RWPE1 (cell line): Measurements from ENCODE around the gene GPHN.
"Not testable (repeated sequence)": the region's sequence is repeated elsewhere in the genome, so short reads cannot be mapped to it uniquely, and the experiment has no call there.

Experiments used
- CTCF ChIA-PET: fragments of 350-600 bp; sonication (Branson Sonifier 250); formaldehyde crosslinking; extraction: SDS; loops from one replicate; lab custom pipeline; 2021; lab: Yijun Ruan, JAX
- POLR2A ChIA-PET: fragments of 400-600 bp; formaldehyde crosslinking; extraction: SDS; loops from one replicate; lab custom pipeline; 2020; ENCODE audit warnings: antibody characterized with exemption; ENCODE audit not compliant: low non-redundant PET; lab: Yijun Ruan, JAX
- DNase-seq: peaks from one replicate; pipeline ENCODE4 v3.0.0; 2012; ENCODE audit warnings: low spot score
- H3K27ac ChIP-seq: fragments of 450-650 bp; 2 replicates; pipeline ENCODE4 v1.5.1; 2017
- TF ChIP-seq, protein P1 (sequence below): fragments of 450-650 bp; conservative IDR thresholded peaks from 2 replicates; pipeline ENCODE4 v1.5.1; 2017; ENCODE audit warnings: low read depth, mild to moderate bottlenecking

GPHN gene

DNA sequence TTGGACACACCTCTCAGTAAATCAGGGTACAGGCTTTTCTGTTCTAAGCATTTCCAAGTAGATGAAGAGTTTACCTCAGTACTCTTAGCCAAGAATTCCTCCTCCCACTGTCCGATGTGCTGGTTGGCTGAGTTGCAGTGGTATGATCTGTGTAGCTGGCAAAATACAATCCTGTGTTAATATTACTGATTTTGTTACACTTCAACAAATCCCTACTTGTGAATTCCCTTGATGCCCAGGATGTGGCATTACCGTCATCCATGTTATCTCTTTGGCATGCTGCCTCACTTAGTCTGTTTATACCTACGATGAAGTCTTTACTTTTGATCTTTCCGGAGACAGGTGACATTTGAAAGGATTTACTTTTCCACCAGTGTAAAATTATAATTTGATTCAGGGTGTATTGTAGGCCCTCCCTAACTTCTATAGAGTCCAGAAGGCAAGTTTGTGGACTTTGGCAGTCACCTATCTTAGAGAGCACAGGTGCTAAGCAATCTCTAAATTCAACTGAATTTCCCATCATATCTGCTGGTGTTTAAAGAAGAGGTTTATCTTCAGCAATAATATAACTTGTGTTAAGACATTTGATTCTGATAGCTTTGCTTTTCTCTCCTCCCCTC, 11.6 kb upstream of the GPHN start:
- POLR2A ChIA-PET, result no interaction called here
- TF ChIP-seq, protein P1, sequence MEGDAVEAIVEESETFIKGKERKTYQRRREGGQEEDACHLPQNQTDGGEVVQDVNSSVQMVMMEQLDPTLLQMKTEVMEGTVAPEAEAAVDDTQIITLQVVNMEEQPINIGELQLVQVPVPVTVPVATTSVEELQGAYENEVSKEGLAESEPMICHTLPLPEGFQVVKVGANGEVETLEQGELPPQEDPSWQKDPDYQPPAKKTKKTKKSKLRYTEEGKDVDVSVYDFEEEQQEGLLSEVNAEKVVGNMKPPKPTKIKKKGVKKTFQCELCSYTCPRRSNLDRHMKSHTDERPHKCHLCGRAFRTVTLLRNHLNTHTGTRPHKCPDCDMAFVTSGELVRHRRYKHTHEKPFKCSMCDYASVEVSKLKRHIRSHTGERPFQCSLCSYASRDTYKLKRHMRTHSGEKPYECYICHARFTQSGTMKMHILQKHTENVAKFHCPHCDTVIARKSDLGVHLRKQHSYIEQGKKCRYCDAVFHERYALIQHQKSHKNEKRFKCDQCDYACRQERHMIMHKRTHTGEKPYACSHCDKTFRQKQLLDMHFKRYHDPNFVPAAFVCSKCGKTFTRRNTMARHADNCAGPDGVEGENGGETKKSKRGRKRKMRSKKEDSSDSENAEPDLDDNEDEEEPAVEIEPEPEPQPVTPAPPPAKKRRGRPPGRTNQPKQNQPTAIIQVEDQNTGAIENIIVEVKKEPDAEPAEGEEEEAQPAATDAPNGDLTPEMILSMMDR, result no peak

GRCh38 chr14:66496911-66497310, 11.0 kb upstream of the GPHN start:
- TF ChIP-seq, protein P1, result no peak
- CTCF ChIA-PET, result no interaction called here
- H3K27ac ChIP-seq, result no peak overlapping the region
- DNase-seq, result no peak
- POLR2A ChIA-PET, result no interaction called here

More for the DNA sequence above, 11.6 kb upstream of the GPHN start:
- CTCF ChIA-PET, result no interaction called here
- no peak overlapping the region for H3K27ac ChIP-seq
- DNase-seq, result no peak

DNA sequence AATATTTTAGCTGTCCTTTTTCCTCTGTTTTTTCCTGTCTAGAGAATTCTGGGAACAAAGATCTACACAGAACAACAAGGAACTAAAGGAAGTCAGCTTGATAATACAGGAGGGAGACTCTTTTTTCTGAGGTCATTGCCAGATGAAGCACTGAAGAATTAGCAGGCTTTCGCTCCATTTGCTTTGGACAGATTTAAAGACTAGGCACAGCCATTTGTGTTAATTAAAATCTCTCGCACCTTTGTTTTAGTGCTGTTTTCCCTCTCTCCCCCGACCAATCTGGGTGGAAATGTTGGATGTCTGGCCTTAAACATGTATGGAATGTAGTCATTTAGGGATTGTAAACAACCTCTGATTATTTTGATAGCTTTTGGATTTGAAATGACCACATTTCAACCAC, 9.6 kb upstream of the GPHN start:
- TF ChIP-seq, protein P1, result no peak
- ChIA-PET CTCF (interaction anchor here (0.7 kb wide), 1 partner anchor 16 kb away, joined by 3 read pairs; no protein-coding TSS in a partner anchor), POLR2A (no interaction called here)
- H3K27ac ChIP-seq, result no peak overlapping the region
- no peak for DNase-seq

DNA sequence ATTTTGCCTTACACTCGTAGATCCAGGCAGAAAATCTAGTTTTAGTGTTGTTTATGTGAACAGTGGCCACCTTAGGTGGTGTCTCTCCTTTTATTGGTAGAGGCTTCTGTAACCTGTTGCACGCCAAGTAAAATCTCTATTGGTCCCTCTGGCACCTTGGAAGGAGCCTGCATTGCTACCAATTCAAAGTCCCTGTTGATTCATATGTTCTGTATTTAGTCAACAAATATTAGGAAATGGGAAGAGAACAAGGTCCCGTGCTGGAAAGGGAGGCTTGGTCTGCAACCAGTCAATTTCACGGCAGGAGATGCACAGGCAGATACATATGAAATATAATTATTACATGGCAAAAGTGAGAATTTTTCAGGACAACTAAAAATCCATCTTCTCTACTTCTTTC, 6.4 kb upstream of the GPHN start:
- ChIA-PET POLR2A (no interaction called here), CTCF (interaction anchor here (0.7 kb wide), 1 partner anchor 55 kb away, joined by 3 read pairs; no protein-coding TSS in a partner anchor)
- H3K27ac ChIP-seq, result no peak overlapping the region
- TF ChIP-seq, protein P1, result no peak
- no peak for DNase-seq

DNA sequence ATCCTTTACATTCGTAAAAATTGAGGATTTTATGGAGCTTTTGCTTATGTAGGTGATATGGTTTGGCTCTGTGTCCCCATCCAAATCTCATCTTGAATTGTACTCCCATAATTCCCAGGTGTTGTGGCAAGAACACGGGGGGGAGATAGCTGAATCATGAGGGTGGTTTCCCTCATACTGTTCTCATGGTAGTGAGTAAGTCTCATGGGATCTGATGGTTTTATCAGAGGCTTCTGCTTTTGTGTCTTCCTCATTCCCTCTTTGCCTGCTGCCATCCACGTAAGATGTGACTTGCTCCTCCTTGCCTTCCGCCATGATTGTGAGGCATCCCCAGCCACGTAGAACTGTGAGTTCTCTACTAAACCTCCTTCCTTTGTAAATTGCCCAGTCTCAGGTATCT, 5.1 kb upstream of the GPHN start:
- POLR2A ChIA-PET, DNase-seq, H3K27ac ChIP-seq, CTCF ChIA-PET: not testable (repeated sequence)

DNA sequence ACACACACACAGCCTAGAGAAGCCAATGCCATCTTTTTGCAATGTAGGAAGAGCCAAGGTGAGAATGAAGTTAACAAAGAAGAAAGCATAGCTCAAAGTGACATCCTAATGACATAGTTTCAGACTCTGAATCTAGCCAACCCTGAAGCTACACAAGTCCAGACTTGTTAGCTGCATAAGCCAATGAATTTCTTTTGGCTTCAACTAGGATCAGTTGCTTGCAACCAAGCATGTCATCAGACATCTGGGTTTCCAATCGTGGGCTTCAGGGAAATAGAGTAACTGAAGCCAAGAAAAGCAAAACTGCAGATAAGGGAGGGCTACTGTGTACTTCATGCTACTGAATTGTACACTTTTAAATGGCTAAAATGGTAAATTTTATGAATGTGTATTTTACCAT, 4.4 kb upstream of the GPHN start:
- CTCF ChIA-PET, result interaction anchor here (0.7 kb wide), 1 partner anchor 146 kb away, joined by 3 read pairs; no protein-coding TSS in a partner anchor
- TF ChIP-seq, protein P1, result no peak
- no peak for DNase-seq
- POLR2A ChIA-PET, result no interaction called here
- H3K27ac ChIP-seq, result no peak overlapping the region

- CTCF ChIA-PET, result interaction anchor here (0.6 kb wide), 1 partner anchor 148 kb away, joined by 4 read pairs; no protein-coding TSS in a partner anchor
- POLR2A ChIA-PET, result no interaction called here
- DNase-seq, result no peak
- TF ChIP-seq, protein P1, result no peak
- H3K27ac ChIP-seq, result peak overlapping the region; percentile 97
These were observed 696 bp upstream of the GPHN start for GRCh38 chr14:66507181-66507721.
